HG02885 (cell line): ENCODE measurements around the gene AIF1.
"Not testable (repeated sequence)": the region's sequence is repeated elsewhere in the genome, so short reads cannot be mapped to it uniquely, and the experiment has no call there.

ENCODE experiments used
- ATAC-seq: cut with Tn5 transposase; IDR thresholded peaks from one replicate; pipeline ENCODE4 v1.9.1; 2021; ENCODE audit warnings: mild to moderate bottlenecking; ENCODE audit not compliant: unreplicated experiment, poor library complexity

Gene AIF1

GRCh38 chr6:31580438-31580740, 34.6 kb upstream of the AIF1 start:
- no peak for ATAC-seq

GRCh38 chr6:31580807-31581433, 34.1 kb upstream of the AIF1 start:
- peak; percentile 75 for ATAC-seq

- no peak for ATAC-seq
These were observed 33.4 kb upstream of the AIF1 start for GRCh38 chr6:31581434-31582229.

- ATAC-seq = no peak
These were observed 32.8 kb upstream of the AIF1 start, which contains the start of gene LTB for GRCh38 chr6:31582230-31582643. Gene LTB, minus strand, starts transcription at chr6:31582424. Its CDS starts 7 bp downstream, at chr6:31582417.

- ATAC-seq = no peak
These were observed 29.5 kb upstream of the AIF1 start for GRCh38 chr6:31585491-31585890.

- no peak for ATAC-seq
These were observed 29.0 kb upstream of the AIF1 start, which contains the start of gene LST1 for GRCh38 chr6:31586008-31586407. Gene LST1, plus strand, starts transcription at chr6:31586277. Its CDS starts 1,023 bp downstream, at chr6:31587300.

GRCh38 chr6:31586599-31587281, 28.3 kb upstream of the AIF1 start:
- no peak for ATAC-seq

- no peak for ATAC-seq
These were observed 26.9 kb upstream of the AIF1 start for GRCh38 chr6:31587791-31588777.

GRCh38 chr6:31588871-31589650, 26.0 kb upstream of the AIF1 start:
- ATAC-seq = no peak

GRCh38 chr6:31590691-31591090, 24.3 kb upstream of the AIF1 start:
- not testable (repeated sequence) for ATAC-seq

GRCh38 chr6:31592396-31592771, 22.6 kb upstream of the AIF1 start:
- no peak for ATAC-seq

- ATAC-seq = no peak
These were observed 18.0 kb upstream of the AIF1 start for GRCh38 chr6:31597006-31597405.

GRCh38 chr6:31607317-31607716, 7.7 kb upstream of the AIF1 start:
- no peak for ATAC-seq

GRCh38 chr6:31609519-31610406, 5.3 kb upstream of the AIF1 start:
- ATAC-seq = no peak

- no peak for ATAC-seq
These were observed 4.1 kb upstream of the AIF1 start for GRCh38 chr6:31610968-31611367.

GRCh38 chr6:31614075-31614619, 887 bp upstream of the AIF1 start:
- ATAC-seq = no peak

- ATAC-seq = no peak
These were observed 714 bp downstream of the AIF1 start for GRCh38 chr6:31615748-31616147.

- no peak for ATAC-seq
These were observed 2.0 kb downstream of the AIF1 start for GRCh38 chr6:31617010-31617409.
